GM19238 (cell line): ENCODE data around the gene KIF1A.

Experiments used
- DNase-seq: peaks from one replicate; pipeline ENCODE4 v3.0.0; 2011; ENCODE audit warnings: low spot score; ENCODE audit not compliant: insufficient read length

Gene KIF1A

GRCh38 chr2:240768216-240768615 is 51.8 kb downstream of the KIF1A start:
- DNase-seq, result no peak

GRCh38 chr2:240767341-240767740 is 52.7 kb downstream of the KIF1A start:
- no peak for DNase-seq

GRCh38 chr2:240766072-240766471 is 53.9 kb downstream of the KIF1A start:
- no peak for DNase-seq

GRCh38 chr2:240765007-240765406 is 55.0 kb downstream of the KIF1A start:
- DNase-seq, result no peak

- DNase-seq, result no peak
These were observed 55.4 kb downstream of the KIF1A start for GRCh38 chr2:240764605-240765004.

- DNase-seq, result no peak
These were observed 57.0 kb downstream of the KIF1A start for GRCh38 chr2:240762971-240763370.

GRCh38 chr2:240762249-240762648 is 57.8 kb downstream of the KIF1A start:
- DNase-seq, result no peak

- DNase-seq, result no peak
These were observed 59.3 kb downstream of the KIF1A start for GRCh38 chr2:240760576-240761246.

GRCh38 chr2:240760121-240760520 is 59.9 kb downstream of the KIF1A start:
- DNase-seq, result no peak

GRCh38 chr2:240759459-240759858 is 60.6 kb downstream of the KIF1A start:
- DNase-seq, result no peak

- no peak for DNase-seq
These were observed 62.9 kb downstream of the KIF1A start for GRCh38 chr2:240757086-240757614.

- DNase-seq, result no peak
These were observed 67.8 kb downstream of the KIF1A start for GRCh38 chr2:240752209-240752608.

GRCh38 chr2:240750409-240750808 is 69.6 kb downstream of the KIF1A start:
- no peak for DNase-seq

GRCh38 chr2:240749516-240749915 is 70.5 kb downstream of the KIF1A start:
- no peak for DNase-seq

GRCh38 chr2:240747256-240747655 is 72.8 kb downstream of the KIF1A start:
- no peak for DNase-seq

GRCh38 chr2:240746671-240747070 is 73.3 kb downstream of the KIF1A start:
- DNase-seq, result no peak

- DNase-seq, result no peak
These were observed 74.1 kb downstream of the KIF1A start for GRCh38 chr2:240745962-240746361.

GRCh38 chr2:240745456-240745855 is 74.6 kb downstream of the KIF1A start:
- DNase-seq, result no peak

GRCh38 chr2:240742602-240743095 is 77.4 kb downstream of the KIF1A start:
- DNase-seq, result no peak

- DNase-seq, result no peak
These were observed 78.9 kb downstream of the KIF1A start for GRCh38 chr2:240741091-240741490.

- DNase-seq, result no peak
These were observed 80.2 kb downstream of the KIF1A start for GRCh38 chr2:240739797-240740196.

- no peak for DNase-seq
These were observed 82.1 kb downstream of the KIF1A start for GRCh38 chr2:240737958-240738357.

- DNase-seq, result no peak
These were observed 82.5 kb downstream of the KIF1A start for GRCh38 chr2:240737512-240737911.
